Astrocyte of the spinal cord (primary cell): ENCODE measurements around the gene NOL3.

Experiments
- DNase-seq: peaks from one replicate; pipeline ENCODE4 v3.0.0; 2011; ENCODE audit warnings: low read depth, low spot score
- H3K4me3 ChIP-seq: 2 replicates; pipeline ENCODE4 v1.5.1; 2011; ENCODE audit warnings: low read depth, mild to moderate bottlenecking, low read length, moderate library complexity
- CTCF ChIP-seq: IDR thresholded peaks from 2 replicates; pipeline ENCODE4 v1.5.1; 2012; ENCODE audit warnings: low read depth, mild to moderate bottlenecking, low read length, inconsistent platforms
- in situ Hi-C: cut with HindIII; loops from 2 replicates; pipeline ENCODE4 v1.10.0; 2017; ENCODE audit warnings: low sequenced_read_pairs

The NOL3 gene

GRCh38 chr16:67148656-67149275, 21.6 kb upstream of the NOL3 start:
- DNase-seq = no peak
- no peak overlapping the region for H3K4me3 ChIP-seq
- in situ Hi-C loops = no loop called here
- TF ChIP-seq CTCF = no peak

GRCh38 chr16:67149276-67150046, 20.9 kb upstream of the NOL3 start:
- no peak for TF ChIP-seq CTCF
- DNase-seq = no peak
- no peak overlapping the region for H3K4me3 ChIP-seq
- in situ Hi-C loops = no loop called here

- peak; percentile 59 for DNase-seq
- in situ Hi-C loops = no loop called here
- peak overlapping the region; percentile 48 for H3K4me3 ChIP-seq
- no peak for TF ChIP-seq CTCF
Measured at GRCh38 chr16:67150047-67150832, 20.1 kb upstream of the NOL3 start.

GRCh38 chr16:67150833-67151396, 19.4 kb upstream of the NOL3 start, which contains the start of gene B3GNT9:
Gene B3GNT9 (minus strand): TSS chr16:67150998. CDS start chr16:67150485, 513 bp downstream.
- DNase-seq = peak; percentile 68

GRCh38 chr16:67151431-67152097, 18.8 kb upstream of the NOL3 start:
- in situ Hi-C loops = no loop called here
- DNase-seq = no peak
- no peak overlapping the region for H3K4me3 ChIP-seq
- no peak for TF ChIP-seq CTCF

More at GRCh38 chr16:67150833-67151396, 19.4 kb upstream of the NOL3 start, which contains the start of gene B3GNT9:
- TF ChIP-seq CTCF = no peak
- in situ Hi-C loops = no loop called here
- H3K4me3 ChIP-seq = peak within 1 kb of the TSS; percentile 48
